Astrocyte (in vitro differentiated cells and primary cell): ENCODE measurements around the gene RPS21. TPM values are rescaled to one million over a fixed set of nuclear protein-coding genes. Genes with fewer than 3 reads are reported as not detected.

Source experiments
- DNase-seq: peaks from one replicate; pipeline ENCODE4 v3.0.0-alpha.2; 2010; ENCODE audit warnings: low read depth
- FAIRE-seq: peaks from 2 replicates; lab custom pipeline; 2011; peaks lifted over from hg19 to GRCh38; lab: Jason Lieb, UNC
- H2AFZ ChIP-seq: 2 replicates; pipeline ENCODE4 v1.6.0; 2012; ENCODE audit warnings: low read depth, low read length, inconsistent platforms
- H3K27ac ChIP-seq: 2 replicates; pipeline ENCODE4 v1.5.1; 2011; ENCODE audit warnings: low read depth, low read length, inconsistent platforms
- H3K27me3 ChIP-seq: 2 replicates; pipeline ENCODE4 v1.6.0; 2011; ENCODE audit warnings: low read length, inconsistent platforms; ENCODE audit not compliant: insufficient read depth
- H3K36me3 ChIP-seq: 2 replicates; pipeline ENCODE4 v1.5.1; 2011; ENCODE audit warnings: low read length, inconsistent platforms; ENCODE audit not compliant: insufficient read depth
- H3K4me1 ChIP-seq: 2 replicates; pipeline ENCODE4 v1.5.1; 2011; ENCODE audit warnings: low read length, inconsistent platforms; ENCODE audit not compliant: insufficient read depth
- H3K4me2 ChIP-seq: 2 replicates; pipeline ENCODE4 v1.6.0; 2012; ENCODE audit warnings: low read length, inconsistent platforms
- H3K4me3 ChIP-seq: 2 replicates; pipeline ENCODE4 v1.5.1; 2011; ENCODE audit warnings: low read depth, mild to moderate bottlenecking, low read length, inconsistent platforms; ENCODE audit not compliant: insufficient read depth
- H3K79me2 ChIP-seq: 2 replicates; pipeline ENCODE4 v1.6.0; 2012; ENCODE audit warnings: mild to moderate bottlenecking, low read length, inconsistent platforms; ENCODE audit not compliant: insufficient read depth
- H3K9ac ChIP-seq: 2 replicates; pipeline ENCODE4 v1.6.0; 2012; ENCODE audit warnings: mild to moderate bottlenecking, low read length, inconsistent platforms
- H3K9me3 ChIP-seq: 2 replicates; pipeline ENCODE4 v1.5.1; 2012; ENCODE audit warnings: low read depth, mild to moderate bottlenecking, low read length, inconsistent platforms; ENCODE audit not compliant: insufficient read depth
- H4K20me1 ChIP-seq: 2 replicates; pipeline ENCODE4 v1.6.0; 2012; ENCODE audit warnings: low read length, inconsistent platforms; ENCODE audit not compliant: insufficient read depth
- H3K27ac Mint-ChIP-seq: one replicate; pipeline ENCODE4 v1.8.0; 2021; ENCODE audit warnings: mild to moderate bottlenecking, mixed read lengths; ENCODE audit not compliant: unreplicated experiment
- H3K27me3 Mint-ChIP-seq: one replicate; pipeline ENCODE4 v1.8.0; 2021; ENCODE audit warnings: low read depth, mixed read lengths; ENCODE audit not compliant: unreplicated experiment
- H3K36me3 Mint-ChIP-seq: one replicate; pipeline ENCODE4 v1.8.0; 2021; ENCODE audit warnings: low read depth, mixed read lengths; ENCODE audit not compliant: unreplicated experiment
- H3K4me1 Mint-ChIP-seq: one replicate; pipeline ENCODE4 v1.8.0; 2021; ENCODE audit warnings: low read depth, mixed read lengths; ENCODE audit not compliant: unreplicated experiment
- H3K4me3 Mint-ChIP-seq: one replicate; pipeline ENCODE4 v1.8.0; 2021; ENCODE audit warnings: mild to moderate bottlenecking, moderate library complexity, mixed read lengths; ENCODE audit not compliant: unreplicated experiment
- H3K9me3 Mint-ChIP-seq: one replicate; pipeline ENCODE4 v1.8.0; 2021; ENCODE audit warnings: mild to moderate bottlenecking, mixed read lengths; ENCODE audit not compliant: unreplicated experiment
- CTCF ChIP-seq: IDR thresholded peaks from 2 replicates; pipeline ENCODE4 v1.5.1; 2011; ENCODE audit warnings: low read depth, mild to moderate bottlenecking, inconsistent platforms, low read length, moderate library complexity; ENCODE audit not compliant: insufficient read depth
- EZH2 ChIP-seq: IDR thresholded peaks from 2 replicates; pipeline ENCODE4 v1.6.1; 2012; ENCODE audit warnings: mild to moderate bottlenecking, low read length, inconsistent platforms; ENCODE audit not compliant: insufficient read depth
- total RNA-seq: library from RNA; stranded (reverse); gene quantifications from 2 replicates; pipeline ENCODE4 v1.2.1, GENCODE V29; 2021

RPS21 gene
- total RNA-seq, 1 donor from 2014 or later, result 1,251 TPM

GRCh38 chr20:62415354-62416111 is 28.6 kb downstream of the RPS21 start:
- H4K20me1 ChIP-seq, result no peaks in the 10 kb centered on the region
- no peaks in the 10 kb centered on the region for H3K36me3 Mint-ChIP-seq
- no peaks in the 10 kb centered on the region for H3K79me2 ChIP-seq
- no peak overlapping the region for H3K4me3 Mint-ChIP-seq
- no peaks in the 10 kb centered on the region for H3K36me3 ChIP-seq
- DNase-seq (no peak), FAIRE-seq (no peak)
- H3K27ac Mint-ChIP-seq, result no peak overlapping the region
- no peaks in the 10 kb centered on the region for H3K4me1 Mint-ChIP-seq
- H3K27me3 Mint-ChIP-seq, result peaks cover 11% of the 10 kb centered on the region
- H3K27ac ChIP-seq, result no peak overlapping the region
- H3K9me3 ChIP-seq, result no peaks in the 10 kb centered on the region
- TF ChIP-seq EZH2 (no peak), CTCF (no peak)
- no peak overlapping the region for H3K4me3 ChIP-seq
- no peaks in the 10 kb centered on the region for H3K27me3 ChIP-seq
- H3K4me2 ChIP-seq, result no peak overlapping the region
- no peaks in the 10 kb centered on the region for H3K4me1 ChIP-seq
- no peak overlapping the region for H2AFZ ChIP-seq
- H3K9me3 Mint-ChIP-seq, result no peaks in the 10 kb centered on the region
- H3K9ac ChIP-seq, result no peak overlapping the region

- no peaks in the 10 kb centered on the region for H4K20me1 ChIP-seq
- H3K27me3 ChIP-seq, result no peaks in the 10 kb centered on the region
- no peak for FAIRE-seq
- H3K4me1 Mint-ChIP-seq, result no peaks in the 10 kb centered on the region
- H3K36me3 Mint-ChIP-seq, result no peaks in the 10 kb centered on the region
- H3K79me2 ChIP-seq, result no peaks in the 10 kb centered on the region
- no peak for DNase-seq
- H3K27me3 Mint-ChIP-seq, result peaks cover 11% of the 10 kb centered on the region
- H3K4me3 ChIP-seq, result no peak overlapping the region
- no peak overlapping the region for H3K4me2 ChIP-seq
- no peaks in the 10 kb centered on the region for H3K4me1 ChIP-seq
- H3K9me3 ChIP-seq, result peaks cover 3% of the 10 kb centered on the region
- H3K27ac ChIP-seq, result no peak overlapping the region
- no peak for TF ChIP-seq CTCF
- no peak for TF ChIP-seq EZH2
- no peak overlapping the region for H3K27ac Mint-ChIP-seq
- H3K36me3 ChIP-seq, result no peaks in the 10 kb centered on the region
- no peaks in the 10 kb centered on the region for H3K9me3 Mint-ChIP-seq
- no peak overlapping the region for H2AFZ ChIP-seq
- H3K9ac ChIP-seq, result no peak overlapping the region
- H3K4me3 Mint-ChIP-seq, result no peak overlapping the region
Observed at GRCh38 chr20:62416651-62417637, 30.0 kb downstream of the RPS21 start.
